ENCODE measurements around the gene SLC8A1. TPM values are rescaled to one million over a fixed set of nuclear protein-coding genes. Genes with fewer than 3 reads are reported as not detected.

SLC8A1 gene
- total and polyA plus RNA-seq, 12 donors: 0.54 to 128 (median 18.5) TPM

GRCh38 chr2:40244251-40244650, 207.6 kb downstream of the SLC8A1 start:
- H3K4me1 ChIP-seq (replicated peaks in 1 of 2): peaks cover 0 to 14% of the 10 kb centered on the region in 2 donors
- no peaks in the 10 kb centered on the region for H3K27me3 ChIP-seq
- TF ChIP-seq, protein P1, sequence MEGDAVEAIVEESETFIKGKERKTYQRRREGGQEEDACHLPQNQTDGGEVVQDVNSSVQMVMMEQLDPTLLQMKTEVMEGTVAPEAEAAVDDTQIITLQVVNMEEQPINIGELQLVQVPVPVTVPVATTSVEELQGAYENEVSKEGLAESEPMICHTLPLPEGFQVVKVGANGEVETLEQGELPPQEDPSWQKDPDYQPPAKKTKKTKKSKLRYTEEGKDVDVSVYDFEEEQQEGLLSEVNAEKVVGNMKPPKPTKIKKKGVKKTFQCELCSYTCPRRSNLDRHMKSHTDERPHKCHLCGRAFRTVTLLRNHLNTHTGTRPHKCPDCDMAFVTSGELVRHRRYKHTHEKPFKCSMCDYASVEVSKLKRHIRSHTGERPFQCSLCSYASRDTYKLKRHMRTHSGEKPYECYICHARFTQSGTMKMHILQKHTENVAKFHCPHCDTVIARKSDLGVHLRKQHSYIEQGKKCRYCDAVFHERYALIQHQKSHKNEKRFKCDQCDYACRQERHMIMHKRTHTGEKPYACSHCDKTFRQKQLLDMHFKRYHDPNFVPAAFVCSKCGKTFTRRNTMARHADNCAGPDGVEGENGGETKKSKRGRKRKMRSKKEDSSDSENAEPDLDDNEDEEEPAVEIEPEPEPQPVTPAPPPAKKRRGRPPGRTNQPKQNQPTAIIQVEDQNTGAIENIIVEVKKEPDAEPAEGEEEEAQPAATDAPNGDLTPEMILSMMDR (IDR thresholded peaks at IDR 0.05): no peak
- TF ChIP-seq POLR2A (IDR thresholded peaks at IDR 0.05): no peak
- no peak overlapping the region for H3K4me3 ChIP-seq
- intact Hi-C loops (cut with DNase I): loop anchor here in 1 of 2 donors (10.0 kb wide), 1 partner anchor 121 kb away; no protein-coding TSS in a partner anchor
- no peak overlapping the region for H3K27ac ChIP-seq
- H3K36me3 ChIP-seq (replicated peaks in 1 of 2): no peaks in the 10 kb centered on the region
- DNase-seq: no peak
- WGBS, 4 donors: 21 to 40% (median 36%) methylated on average over 6 of the region's 6 CpGs
- H3K9me3 ChIP-seq (replicated peaks in 1 of 3): no peaks in the 10 kb centered on the region

DNA sequence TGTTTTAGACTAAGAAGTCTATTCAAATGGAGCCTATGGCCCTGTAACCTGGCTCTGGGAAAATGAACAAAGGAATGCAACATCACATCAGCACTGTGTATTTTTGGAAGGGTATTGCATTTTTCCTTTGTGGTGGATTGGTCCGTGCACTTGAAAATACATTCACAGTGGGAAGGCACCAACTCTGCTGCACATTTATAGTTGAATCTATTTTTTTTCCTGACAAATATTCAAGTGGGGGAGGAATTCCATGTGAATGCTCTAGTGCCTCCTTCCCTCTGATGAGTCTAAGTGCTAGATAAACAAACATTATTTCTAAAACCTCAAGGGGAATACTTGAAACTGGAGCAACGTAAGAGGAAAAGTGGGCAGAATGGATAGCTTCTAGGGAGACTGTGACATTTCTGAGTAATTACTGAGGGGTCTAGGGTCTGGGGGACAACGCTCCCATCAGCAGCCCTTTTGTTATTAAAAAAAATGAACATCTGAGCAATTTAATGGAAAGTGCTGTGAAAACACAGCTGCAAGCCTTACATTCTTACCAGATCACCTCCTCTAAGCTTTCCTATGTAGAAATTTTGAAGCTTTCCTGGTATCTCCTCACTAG, 208.2 kb downstream of the SLC8A1 start:
- Histone ChIP-seq H3K4me3 (no peak overlapping the region), H3K27ac (no peak overlapping the region), H3K36me3 (replicated peaks in 1 of 2) (no peaks in the 10 kb centered on the region), H3K27me3 (no peaks in the 10 kb centered on the region), H3K9me3 (replicated peaks in 1 of 3) (no peaks in the 10 kb centered on the region), H3K4me1 (replicated peaks in 1 of 2) (peaks cover 0 to 14% of the 10 kb centered on the region in 2 donors)
- no peak for DNase-seq
- WGBS, 4 donors: 72 to 75% (median 73%) methylated on average over 3 of the region's 3 CpGs
- intact Hi-C loops (cut with DNase I): loop anchor here in 1 of 2 donors (10.0 kb wide), 1 partner anchor 121 kb away; no protein-coding TSS in a partner anchor
- TF ChIP-seq, protein P1 (IDR thresholded peaks at IDR 0.05): no peak
- TF ChIP-seq POLR2A (IDR thresholded peaks at IDR 0.05): no peak

DNA sequence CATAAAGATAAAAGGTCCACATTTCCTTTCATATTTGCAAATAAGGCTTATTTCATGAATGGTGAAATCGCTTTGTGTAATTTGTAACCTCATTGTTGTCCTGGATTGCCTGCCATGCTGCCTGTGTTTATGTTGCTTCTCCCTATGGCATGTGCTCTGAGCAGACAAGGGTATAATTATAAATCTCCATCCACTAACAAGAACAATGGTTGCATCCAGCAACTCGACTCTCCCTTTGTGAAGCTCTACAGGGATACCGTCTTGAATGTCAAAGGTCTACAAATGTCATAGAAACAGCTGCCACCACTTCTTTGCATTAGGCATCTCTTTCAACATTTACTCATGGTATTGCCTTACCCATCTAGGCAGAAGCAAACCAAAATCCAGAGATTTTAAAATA, 209.6 kb downstream of the SLC8A1 start:
- WGBS, 4 donors: 86 to 95% (median 90%) methylated on average over 3 of the region's 3 CpGs
- H3K9me3 ChIP-seq (replicated peaks in 1 of 3): no peaks in the 10 kb centered on the region
- H3K27me3 ChIP-seq: no peaks in the 10 kb centered on the region
- H3K4me3 ChIP-seq: no peak overlapping the region
- H3K27ac ChIP-seq: no peak overlapping the region
- TF ChIP-seq, protein P1 (IDR thresholded peaks at IDR 0.05): no peak
- no peak for TF ChIP-seq POLR2A (IDR thresholded peaks at IDR 0.05)
- peaks cover 0 to 14% of the 10 kb centered on the region in 2 donors for H3K4me1 ChIP-seq (replicated peaks in 1 of 2)
- no peak for DNase-seq
- H3K36me3 ChIP-seq (replicated peaks in 1 of 2): no peaks in the 10 kb centered on the region
- intact Hi-C loops (cut with DNase I): loop anchor here in 1 of 2 donors (10.0 kb wide), 1 partner anchor 122 kb away; no protein-coding TSS in a partner anchor

DNA sequence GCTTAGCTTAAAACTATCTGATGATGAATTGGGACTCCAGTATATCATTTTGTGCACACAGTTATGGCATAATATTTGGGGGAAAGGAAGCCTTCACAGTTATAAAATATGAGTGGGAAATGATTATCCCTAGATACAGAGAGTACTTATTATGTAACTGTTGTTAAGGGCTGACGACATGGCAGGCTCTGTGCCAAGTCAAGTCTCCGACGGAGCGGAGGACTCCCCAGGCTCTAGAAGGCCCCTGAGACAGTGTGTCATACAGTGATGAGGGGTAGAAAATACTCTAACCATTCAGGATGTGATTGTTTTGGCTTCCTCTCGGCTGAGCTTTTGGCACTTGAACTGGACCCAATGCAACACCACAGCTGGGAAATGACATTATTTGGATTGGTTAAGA, 211.8 kb downstream of the SLC8A1 start:
- H3K4me3 ChIP-seq: no peak overlapping the region
- H3K27ac ChIP-seq: no peak overlapping the region
- intact Hi-C loops (cut with DNase I): loop anchor here in 1 of 2 donors (10.0 kb wide), 1 partner anchor 125 kb away; no protein-coding TSS in a partner anchor

More for the DNA sequence above, 211.8 kb downstream of the SLC8A1 start:
- DNase-seq: peak; percentile 59 to 93 (median 75)
- Histone ChIP-seq H3K9me3 (replicated peaks in 1 of 3) (no peaks in the 10 kb centered on the region), H3K27me3 (no peaks in the 10 kb centered on the region), H3K4me1 (replicated peaks in 1 of 2) (peaks cover 0 to 14% of the 10 kb centered on the region in 2 donors), H3K36me3 (replicated peaks in 1 of 2) (no peaks in the 10 kb centered on the region)
- TF ChIP-seq, protein P1 (IDR thresholded peaks at IDR 0.05): no peak
- no peak for TF ChIP-seq POLR2A (IDR thresholded peaks at IDR 0.05)
- 17 to 34% (median 23%) methylated on average over 5 of the region's 5 CpGs for WGBS, 4 donors

All from adrenal gland (tissue), 12 donors.